ENCODE data around the gene KRTAP5-9. TPM values are rescaled to one million over a fixed set of nuclear protein-coding genes. Genes with fewer than 3 reads are reported as not detected.

Gene KRTAP5-9
- total and polyA plus RNA-seq, 2 donors from 2014 or later, result 0.66 TPM; not detected in 1

DNA sequence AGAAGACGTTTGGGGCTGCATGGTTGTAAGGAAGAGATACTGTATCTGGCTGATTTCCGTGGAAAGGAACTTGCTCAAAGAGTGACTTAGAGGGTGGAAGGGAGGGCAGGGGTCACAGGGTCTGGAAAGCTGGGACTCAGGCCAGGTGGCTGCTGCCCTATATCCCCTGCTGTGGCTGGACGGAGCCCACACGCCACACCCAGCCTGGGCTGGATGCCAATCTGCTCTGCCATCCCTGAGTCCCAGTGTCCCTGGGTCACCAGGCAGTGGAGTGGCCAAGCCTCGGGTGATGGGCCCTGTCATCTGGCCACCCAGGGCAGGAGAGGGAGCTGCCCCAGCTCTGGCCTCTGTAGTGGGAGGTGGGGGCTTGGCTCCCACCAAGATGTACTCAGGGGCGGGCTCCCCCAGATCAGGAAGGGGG is 47.6 kb upstream of the KRTAP5-9 start:
- FAIRE-seq (no peak), DNase-seq (no peak)
- intact Hi-C loops (cut with DNase I), result no loop called here
- Histone ChIP-seq H3K27me3 (ENCODE audit: control insufficient read depth, insufficient read depth, low read length) (no peaks in the 10 kb centered on the region), H3K4me1 (ENCODE audit: control insufficient read depth in 2 of 3, insufficient read depth in 2 of 3, low read depth in 1 of 3, low read length in 3 of 3) (no peaks in the 10 kb centered on the region), H3K36me3 (ENCODE audit: control insufficient read depth in 2 of 3, insufficient read depth in 3 of 3, low read length in 3 of 3) (peaks cover 2 to 36% (median 24%) of the 10 kb centered on the region in 3 donors), H3K9ac (ENCODE audit: low read length in 3 of 3) (no peak overlapping the region), H3K27ac (ENCODE audit: low read depth in 2 of 2, low read length in 2 of 2) (no peak overlapping the region), H3K9me3 (ENCODE audit: control insufficient read depth in 2 of 3, insufficient read depth in 1 of 3, low read length in 3 of 3) (no peaks in the 10 kb centered on the region), H3K4me3 (ENCODE audit: low read length in 3 of 3) (no peak overlapping the region)
- TF ChIP-seq CTCF (IDR thresholded peaks at IDR 0.05; ENCODE audit: borderline replicate concordance, extremely low read depth, insufficient read depth), result no peak

GRCh38 chr11:71501071-71501985 is 46.9 kb upstream of the KRTAP5-9 start:
- intact Hi-C loops (cut with DNase I), result no loop called here
- Histone ChIP-seq H3K9ac (ENCODE audit: low read length in 3 of 3) (no peak overlapping the region), H3K27ac (ENCODE audit: low read depth in 2 of 2, low read length in 2 of 2) (no peak overlapping the region), H3K9me3 (ENCODE audit: control insufficient read depth in 2 of 3, insufficient read depth in 1 of 3, low read length in 3 of 3) (no peaks in the 10 kb centered on the region), H3K27me3 (ENCODE audit: control insufficient read depth, insufficient read depth, low read length) (no peaks in the 10 kb centered on the region), H3K36me3 (ENCODE audit: control insufficient read depth in 2 of 3, insufficient read depth in 3 of 3, low read length in 3 of 3) (peaks cover 2 to 29% (median 21%) of the 10 kb centered on the region in 3 donors), H3K4me3 (ENCODE audit: low read length in 3 of 3) (no peak overlapping the region), H3K4me1 (ENCODE audit: control insufficient read depth in 2 of 3, insufficient read depth in 2 of 3, low read depth in 1 of 3, low read length in 3 of 3) (no peaks in the 10 kb centered on the region)
- DNase-seq (no peak), FAIRE-seq (no peak)
- no peak for TF ChIP-seq CTCF (IDR thresholded peaks at IDR 0.05; ENCODE audit: borderline replicate concordance, extremely low read depth, insufficient read depth)

- no peak overlapping the region for H3K9ac ChIP-seq (ENCODE audit: low read length in 3 of 3)
- no peak for TF ChIP-seq CTCF (IDR thresholded peaks at IDR 0.05; ENCODE audit: borderline replicate concordance, extremely low read depth, insufficient read depth)
- no peak overlapping the region for H3K27ac ChIP-seq (ENCODE audit: low read depth in 2 of 2, low read length in 2 of 2)
- intact Hi-C loops (cut with DNase I), result no loop called here
- no peaks in the 10 kb centered on the region for H3K4me1 ChIP-seq (ENCODE audit: control insufficient read depth in 2 of 3, insufficient read depth in 2 of 3, low read depth in 1 of 3, low read length in 3 of 3)
- peaks cover 2 to 28% (median 18%) of the 10 kb centered on the region in 3 donors for H3K36me3 ChIP-seq (ENCODE audit: control insufficient read depth in 2 of 3, insufficient read depth in 3 of 3, low read length in 3 of 3)
- no peak for FAIRE-seq
- no peaks in the 10 kb centered on the region for H3K27me3 ChIP-seq (ENCODE audit: control insufficient read depth, insufficient read depth, low read length)
- H3K4me3 ChIP-seq (ENCODE audit: low read length in 3 of 3), result no peak overlapping the region
- DNase-seq, result no peak
- no peaks in the 10 kb centered on the region for H3K9me3 ChIP-seq (ENCODE audit: control insufficient read depth in 2 of 3, insufficient read depth in 1 of 3, low read length in 3 of 3)
Measured at GRCh38 chr11:71502026-71502425, 46.2 kb upstream of the KRTAP5-9 start.
